IgD-negative memory B cell (primary cell): ENCODE measurements around the gene HMCN2. TPM values are rescaled to one million over a fixed set of nuclear protein-coding genes. Genes with fewer than 3 reads are reported as not detected.
"Not testable (repeated sequence)": the region's sequence is repeated elsewhere in the genome, so short reads cannot be mapped to it uniquely, and the experiment has no call there.

Experiments used
- H3K27ac Mint-ChIP-seq, 3 donors: one replicate each; pipeline ENCODE4 v1.8.0; 2020 to 2022; ENCODE audit warnings: mild to moderate bottlenecking in 3 of 3, mixed read lengths in 3 of 3, moderate library complexity in 1 of 3
- H3K27me3 Mint-ChIP-seq: one replicate; pipeline ENCODE4 v1.8.0; 2021; ENCODE audit warnings: mixed read lengths
- H3K36me3 Mint-ChIP-seq: one replicate; pipeline ENCODE4 v1.8.0; 2020; ENCODE audit warnings: mild to moderate bottlenecking, mixed read lengths
- H3K4me1 Mint-ChIP-seq, 3 donors: one replicate each; pipeline ENCODE4 v1.8.0; 2020 to 2022; ENCODE audit warnings: mixed read lengths in 3 of 3, mild to moderate bottlenecking in 1 of 3
- H3K4me3 Mint-ChIP-seq, 4 donors: one replicate each; pipeline ENCODE4 v1.8.0; 2020 to 2022; ENCODE audit warnings: mild to moderate bottlenecking in 4 of 4, mixed read lengths in 4 of 4, moderate library complexity in 3 of 4
- H3K9me3 Mint-ChIP-seq, 3 donors: one replicate each; pipeline ENCODE4 v1.8.0; 2020 to 2021; ENCODE audit warnings: mixed read lengths in 3 of 3, mild to moderate bottlenecking in 1 of 3
- polyA plus RNA-seq: library from polyadenylated mRNA; unstranded; fragments of 300-500 nt; fragmentation: Illumina TruSeq; gene quantifications from one replicate; pipeline ENCODE4 v1.2.3, GENCODE V29; 2021

The HMCN2 gene
- polyA plus RNA-seq, 1 donor from 2014 or later: not detected

DNA sequence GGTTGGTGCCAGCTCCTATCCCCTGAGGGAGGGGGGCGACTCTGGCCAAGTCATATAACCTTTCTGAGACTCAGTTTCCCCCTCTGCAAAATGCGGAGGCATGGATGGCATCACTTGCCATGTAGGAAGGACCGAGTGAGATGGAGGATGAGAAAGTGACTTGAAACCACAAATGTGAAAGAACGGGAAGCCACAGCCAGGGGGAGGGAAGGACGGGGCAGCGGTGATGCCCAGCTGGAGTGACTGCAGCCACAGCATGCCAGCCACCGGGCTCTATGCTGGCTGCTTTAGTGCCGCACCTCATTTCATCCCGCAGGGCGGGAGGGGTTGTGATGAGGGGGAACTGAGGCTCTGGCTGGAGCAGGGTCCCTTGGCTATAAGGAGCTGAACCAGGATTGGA is 74.5 kb downstream of the HMCN2 start:
- Mint-ChIP-seq H3K27me3 (peaks cover 9% of the 10 kb centered on the region), H3K36me3 (no peaks in the 10 kb centered on the region), H3K4me1 (no peaks in the 10 kb centered on the region), H3K27ac (no peak overlapping the region), H3K4me3 (no peak overlapping the region), H3K9me3 (peaks cover 0 to 2% (median 0%) of the 10 kb centered on the region in 3 donors)

DNA sequence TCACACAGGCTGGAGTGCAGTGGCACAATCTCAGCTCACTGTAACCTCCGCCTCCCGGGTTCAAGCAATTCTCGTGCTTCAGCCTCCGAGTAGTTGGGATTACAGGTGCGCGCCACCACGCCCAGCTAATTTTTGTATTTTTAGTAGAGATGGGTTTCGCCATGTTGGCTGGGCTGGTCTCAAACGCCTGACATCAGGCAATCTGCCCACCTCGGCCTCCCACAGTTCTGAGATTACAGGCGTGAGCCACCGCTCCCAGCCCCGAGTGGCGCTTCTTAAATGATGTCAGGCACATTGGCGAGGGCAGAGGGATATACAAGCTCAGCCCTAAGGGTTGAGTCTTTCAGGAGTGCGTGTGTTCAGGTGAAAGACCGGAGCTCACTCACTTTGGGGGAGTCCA is 75.0 kb downstream of the HMCN2 start:
- not testable (repeated sequence) for H3K27ac Mint-ChIP-seq, H3K27me3 Mint-ChIP-seq, H3K4me1 Mint-ChIP-seq, H3K9me3 Mint-ChIP-seq, H3K36me3 Mint-ChIP-seq, H3K4me3 Mint-ChIP-seq

DNA sequence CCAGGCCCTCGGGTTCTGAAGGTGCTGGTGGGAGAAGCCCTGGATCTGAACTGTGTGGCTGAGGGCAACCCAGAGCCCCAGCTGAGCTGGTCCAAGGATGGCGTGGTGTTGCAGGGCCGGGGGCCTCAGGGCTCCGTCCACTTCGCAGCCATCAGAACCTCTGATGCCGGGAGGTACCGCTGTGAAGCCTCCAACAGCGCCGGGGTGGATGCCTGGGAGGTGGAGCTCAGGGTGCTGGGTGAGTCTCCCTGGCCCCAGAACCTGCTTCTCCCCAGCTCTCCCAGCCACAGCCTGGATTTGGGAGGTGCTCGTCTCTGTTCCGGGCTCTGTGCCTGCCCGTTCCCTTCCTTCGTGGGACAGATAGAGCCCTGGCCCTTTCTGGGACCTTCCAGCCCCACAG is 75.6 kb downstream of the HMCN2 start:
- H3K27me3 Mint-ChIP-seq: peaks cover 3% of the 10 kb centered on the region
- no peaks in the 10 kb centered on the region for H3K4me1 Mint-ChIP-seq
- H3K9me3 Mint-ChIP-seq: no peaks in the 10 kb centered on the region
- no peak overlapping the region for H3K27ac Mint-ChIP-seq
- H3K36me3 Mint-ChIP-seq: no peaks in the 10 kb centered on the region
- no peak overlapping the region for H3K4me3 Mint-ChIP-seq

DNA sequence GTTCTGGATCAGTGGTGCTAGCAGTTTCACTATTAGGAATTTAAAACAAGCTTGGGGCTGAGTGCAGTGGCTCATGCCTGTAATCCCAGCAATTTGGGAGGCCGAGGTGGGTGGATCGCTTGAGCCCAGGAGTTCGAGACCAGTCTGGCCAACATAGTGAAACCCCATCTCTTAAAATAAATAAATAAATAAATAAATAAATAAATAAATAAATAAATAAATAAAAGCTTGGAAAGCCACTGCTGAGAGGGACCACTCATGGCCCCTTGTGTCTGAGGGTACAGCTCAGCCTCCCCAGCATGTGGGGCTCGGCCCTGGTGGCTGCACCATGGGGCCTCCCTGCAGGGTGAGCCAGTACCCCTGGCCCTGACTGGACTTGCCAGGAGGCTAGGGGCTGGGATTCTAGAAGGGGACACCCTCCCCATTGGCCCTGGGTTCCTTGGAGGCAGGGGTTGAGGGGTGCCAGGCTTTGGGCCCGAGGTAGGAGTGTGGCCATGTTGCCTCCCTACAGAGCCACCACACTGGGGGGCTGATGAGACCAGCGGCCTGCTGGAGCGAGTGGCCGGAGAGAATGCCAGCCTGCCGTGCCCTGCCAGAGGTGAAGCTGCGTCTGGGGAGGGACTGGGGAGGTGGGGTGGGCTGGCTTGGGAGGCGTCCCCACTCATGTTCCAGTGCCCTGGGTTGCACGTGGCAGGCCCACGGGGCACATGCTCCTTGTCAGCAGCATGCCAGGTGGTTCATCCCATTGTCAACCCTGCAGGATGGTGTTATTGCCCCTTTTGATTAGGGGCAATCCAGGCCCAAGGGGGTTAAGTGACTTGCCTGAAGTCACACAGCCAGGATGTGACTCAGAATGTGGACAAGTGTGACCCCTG is 76.5 kb downstream of the HMCN2 start:
- Mint-ChIP-seq H3K36me3 (no peaks in the 10 kb centered on the region), H3K27me3 (no peaks in the 10 kb centered on the region), H3K4me1 (no peaks in the 10 kb centered on the region), H3K27ac (no peak overlapping the region), H3K4me3 (no peak overlapping the region), H3K9me3 (no peaks in the 10 kb centered on the region)

DNA sequence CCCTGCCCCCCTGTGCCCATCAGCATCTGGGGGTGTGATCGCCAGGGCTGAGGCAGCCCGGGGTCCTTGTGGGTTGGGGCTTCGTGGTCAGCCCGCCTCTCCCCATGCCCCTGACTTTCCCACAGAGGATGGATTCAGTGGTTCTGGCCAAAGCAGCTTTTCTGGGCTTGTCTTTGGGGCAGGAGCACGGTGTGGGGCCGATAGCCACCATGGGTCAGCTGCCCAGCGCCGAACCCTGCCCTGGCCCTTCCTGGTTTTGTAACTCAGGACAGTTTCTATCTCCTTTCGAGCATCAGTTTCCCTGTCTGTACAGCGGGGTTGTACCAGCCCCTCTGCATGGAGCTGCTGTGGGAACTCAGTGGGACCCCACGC is 77.1 kb downstream of the HMCN2 start:
- Mint-ChIP-seq H3K27ac (no peak overlapping the region), H3K27me3 (no peaks in the 10 kb centered on the region), H3K36me3 (no peaks in the 10 kb centered on the region), H3K9me3 (no peaks in the 10 kb centered on the region), H3K4me3 (no peak overlapping the region), H3K4me1 (no peaks in the 10 kb centered on the region)

DNA sequence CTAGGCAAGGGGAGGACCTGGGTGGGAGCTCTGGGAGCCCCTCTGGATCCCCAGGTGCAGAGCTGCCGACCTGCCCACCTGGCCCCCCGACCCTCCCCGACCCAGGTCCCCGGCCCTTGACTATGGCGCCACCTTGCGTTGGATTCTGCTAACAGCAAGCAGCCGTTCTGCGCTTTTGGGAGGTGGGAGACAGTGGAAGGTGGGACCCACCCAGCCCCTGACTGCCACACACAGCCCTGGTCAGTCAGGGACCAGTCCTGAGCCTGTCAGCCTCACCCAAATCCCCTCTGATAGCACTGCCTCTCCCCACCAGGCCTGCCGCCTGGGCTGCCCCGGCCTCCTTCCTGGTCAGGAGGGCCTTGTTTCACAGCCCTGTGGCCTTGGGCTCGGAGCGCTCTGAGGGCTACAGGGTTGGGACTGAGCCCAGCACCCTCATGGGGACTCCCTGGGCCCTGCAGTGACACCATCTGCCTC is 77.9 kb downstream of the HMCN2 start:
- no peaks in the 10 kb centered on the region for H3K27me3 Mint-ChIP-seq
- no peaks in the 10 kb centered on the region for H3K4me1 Mint-ChIP-seq
- no peak overlapping the region for H3K4me3 Mint-ChIP-seq
- no peaks in the 10 kb centered on the region for H3K9me3 Mint-ChIP-seq
- H3K27ac Mint-ChIP-seq: no peak overlapping the region
- H3K36me3 Mint-ChIP-seq: no peaks in the 10 kb centered on the region

DNA sequence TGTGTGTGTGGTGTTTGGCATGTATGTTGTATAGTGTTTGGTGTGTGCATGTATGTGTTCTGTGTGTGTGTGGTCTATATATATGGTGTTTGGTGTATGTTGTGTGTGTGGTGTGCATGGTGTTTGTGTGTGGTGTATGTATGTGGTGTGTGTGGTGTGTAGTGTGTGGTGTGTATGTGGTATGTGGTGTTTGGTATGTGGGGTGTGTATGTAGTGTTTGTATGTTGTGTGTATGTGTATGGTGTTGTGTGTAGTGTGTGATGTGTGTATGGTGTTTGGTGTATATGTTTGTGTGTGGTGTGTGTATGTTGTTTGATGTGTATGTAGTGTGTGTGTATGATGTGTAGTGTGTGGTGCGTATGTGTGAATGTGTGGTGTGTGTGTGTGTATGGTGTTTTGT is 78.8 kb downstream of the HMCN2 start:
- no peaks in the 10 kb centered on the region for H3K27me3 Mint-ChIP-seq
- no peak overlapping the region for H3K4me3 Mint-ChIP-seq
- no peaks in the 10 kb centered on the region for H3K36me3 Mint-ChIP-seq
- H3K27ac Mint-ChIP-seq: no peak overlapping the region
- H3K4me1 Mint-ChIP-seq: no peaks in the 10 kb centered on the region
- no peaks in the 10 kb centered on the region for H3K9me3 Mint-ChIP-seq

DNA sequence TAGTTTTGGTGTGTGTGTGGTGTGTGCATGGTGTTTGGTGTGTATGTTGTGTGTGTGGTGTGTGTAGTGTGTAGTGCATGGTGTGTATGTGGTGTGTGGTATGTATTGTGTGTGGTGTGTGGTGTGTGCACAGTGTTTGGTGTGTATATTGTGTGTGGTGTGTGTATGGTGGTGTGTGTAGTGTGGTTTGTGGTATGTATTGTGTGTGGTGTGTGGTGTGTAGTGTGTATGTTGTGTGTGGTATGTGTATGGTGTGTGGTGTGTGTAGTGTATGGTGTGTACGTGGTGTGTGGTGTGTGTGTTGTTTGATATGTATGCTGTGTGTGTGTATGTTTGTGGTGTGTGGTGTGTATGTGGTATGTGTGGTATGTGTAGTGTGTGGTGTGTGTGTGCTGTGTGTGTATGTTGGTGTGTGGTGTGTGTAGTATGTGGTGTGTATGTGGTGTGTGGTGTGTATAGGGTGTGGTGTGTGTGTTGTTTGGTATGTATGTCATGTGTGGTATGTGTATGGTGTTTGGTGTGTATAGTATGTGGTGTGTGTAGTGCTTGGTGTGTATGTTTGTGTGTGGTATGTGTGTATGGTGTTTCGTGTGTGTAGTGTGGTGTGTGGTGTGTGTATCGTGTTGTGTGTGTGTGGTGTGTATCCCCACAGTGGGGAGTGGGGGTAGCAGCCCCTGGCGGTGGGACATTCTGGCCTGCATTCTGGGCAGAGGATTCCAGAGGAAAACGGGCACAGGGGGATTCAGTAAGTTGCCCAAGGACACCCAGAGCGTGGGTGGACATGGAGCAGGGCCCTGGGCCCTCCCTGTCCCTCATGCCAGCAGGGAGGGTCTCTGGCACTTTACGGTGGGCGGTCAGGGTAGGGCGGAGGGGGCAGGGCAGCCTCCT is 79.7 kb downstream of the HMCN2 start:
- H3K9me3 Mint-ChIP-seq: no peaks in the 10 kb centered on the region
- no peaks in the 10 kb centered on the region for H3K36me3 Mint-ChIP-seq
- H3K27me3 Mint-ChIP-seq: no peaks in the 10 kb centered on the region
- H3K4me1 Mint-ChIP-seq: no peaks in the 10 kb centered on the region
- H3K4me3 Mint-ChIP-seq: no peak overlapping the region
- no peak overlapping the region for H3K27ac Mint-ChIP-seq

DNA sequence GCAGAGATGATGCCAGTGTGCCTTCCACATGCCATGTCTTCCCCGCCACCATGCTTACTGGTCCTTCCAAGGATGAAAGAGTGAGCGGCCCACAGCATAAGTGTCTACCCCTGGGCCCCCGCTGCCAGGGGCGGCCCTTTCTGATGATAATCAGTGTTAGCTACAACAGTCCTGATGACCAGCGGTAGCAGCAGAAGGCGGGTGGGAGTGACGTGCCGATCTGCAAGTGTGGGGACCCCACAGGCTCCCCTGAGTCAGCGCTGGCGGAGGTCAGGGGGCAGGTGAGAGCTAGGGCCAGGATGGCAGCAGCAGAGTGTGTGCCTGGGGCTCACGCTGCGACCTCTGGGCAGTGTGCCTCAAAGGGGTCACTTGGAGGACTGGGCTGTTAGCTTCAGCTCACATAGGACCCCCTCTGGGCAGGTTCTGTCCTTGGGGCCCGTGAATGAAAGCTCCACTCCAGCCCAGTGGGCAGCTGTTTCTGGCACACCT is 80.4 kb downstream of the HMCN2 start:
- Mint-ChIP-seq H3K9me3 (no peaks in the 10 kb centered on the region), H3K4me3 (no peak overlapping the region), H3K36me3 (no peaks in the 10 kb centered on the region), H3K4me1 (no peaks in the 10 kb centered on the region), H3K27me3 (no peaks in the 10 kb centered on the region), H3K27ac (no peak overlapping the region)

DNA sequence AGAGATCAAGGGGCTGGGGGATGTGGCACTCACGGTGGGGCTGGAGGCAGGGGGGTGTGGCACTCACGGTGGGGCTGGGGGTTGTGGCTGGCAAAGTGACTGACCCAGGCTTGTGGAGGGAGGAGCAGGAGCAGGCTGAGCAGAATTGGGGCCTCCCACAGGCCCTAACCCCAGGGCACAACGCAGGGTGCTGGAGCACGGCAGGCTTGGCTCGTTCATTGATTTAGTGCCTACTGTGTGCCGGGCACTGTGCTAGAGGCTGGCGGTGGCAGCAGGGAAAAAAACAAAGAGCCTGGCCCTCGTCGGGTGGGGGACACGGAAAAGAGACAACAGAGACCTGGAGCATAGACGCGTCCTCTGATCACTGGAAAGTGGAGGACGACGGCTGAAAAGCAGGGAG is 80.9 kb downstream of the HMCN2 start:
- no peak overlapping the region for H3K27ac Mint-ChIP-seq
- no peaks in the 10 kb centered on the region for H3K36me3 Mint-ChIP-seq
- no peaks in the 10 kb centered on the region for H3K4me1 Mint-ChIP-seq
- H3K4me3 Mint-ChIP-seq: no peak overlapping the region
- no peaks in the 10 kb centered on the region for H3K27me3 Mint-ChIP-seq
- no peaks in the 10 kb centered on the region for H3K9me3 Mint-ChIP-seq

DNA sequence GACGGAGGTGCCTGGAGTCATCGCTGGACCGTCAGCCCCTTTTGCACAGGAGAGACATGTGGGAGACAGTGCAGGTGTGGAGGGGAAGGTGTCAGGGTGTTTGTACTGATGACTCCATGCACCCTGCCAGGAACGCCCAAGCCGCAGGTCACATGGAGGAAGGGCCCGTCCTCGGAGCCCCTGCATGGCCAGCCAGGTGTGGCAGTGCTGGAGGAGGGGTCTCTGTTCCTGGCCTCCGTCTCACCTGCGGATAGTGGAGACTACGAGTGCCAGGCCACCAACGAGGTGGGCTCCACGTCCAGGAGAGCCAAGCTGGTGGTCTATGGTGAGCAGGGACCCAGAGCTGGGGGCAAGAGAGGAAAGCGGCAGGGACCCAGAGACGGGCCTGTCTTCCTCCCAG is 81.5 kb downstream of the HMCN2 start:
- H3K4me3 Mint-ChIP-seq: no peak overlapping the region
- H3K27ac Mint-ChIP-seq: no peak overlapping the region
- peaks cover 3% of the 10 kb centered on the region in 3 donors for H3K4me1 Mint-ChIP-seq
- H3K36me3 Mint-ChIP-seq: no peaks in the 10 kb centered on the region
- H3K27me3 Mint-ChIP-seq: no peaks in the 10 kb centered on the region
- no peaks in the 10 kb centered on the region for H3K9me3 Mint-ChIP-seq

DNA sequence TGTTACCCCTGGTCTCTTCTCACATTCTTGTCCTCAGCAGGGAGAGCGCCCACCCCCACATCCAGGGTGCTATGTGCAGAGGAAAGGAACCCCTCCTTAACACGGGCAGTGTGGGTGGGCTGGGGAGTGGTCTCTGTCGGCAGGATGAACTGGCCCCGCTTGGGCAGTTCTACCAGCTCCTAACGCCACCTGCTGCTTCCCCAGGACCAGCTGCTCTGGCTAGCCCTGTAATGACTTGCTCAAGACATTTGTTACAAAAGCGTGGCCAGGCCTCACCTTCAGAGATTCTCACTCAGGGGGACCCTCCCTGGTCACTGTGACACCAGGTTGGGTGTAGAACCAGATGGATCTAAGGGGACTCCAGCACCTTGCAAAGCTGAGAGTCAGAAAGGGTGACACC is 82.4 kb downstream of the HMCN2 start:
- no peaks in the 10 kb centered on the region for H3K27me3 Mint-ChIP-seq
- H3K4me3 Mint-ChIP-seq: no peak overlapping the region
- peaks cover 2% of the 10 kb centered on the region for H3K36me3 Mint-ChIP-seq
- peaks cover 7 to 10% (median 8%) of the 10 kb centered on the region in 3 donors for H3K4me1 Mint-ChIP-seq
- no peak overlapping the region for H3K27ac Mint-ChIP-seq
- no peaks in the 10 kb centered on the region for H3K9me3 Mint-ChIP-seq

DNA sequence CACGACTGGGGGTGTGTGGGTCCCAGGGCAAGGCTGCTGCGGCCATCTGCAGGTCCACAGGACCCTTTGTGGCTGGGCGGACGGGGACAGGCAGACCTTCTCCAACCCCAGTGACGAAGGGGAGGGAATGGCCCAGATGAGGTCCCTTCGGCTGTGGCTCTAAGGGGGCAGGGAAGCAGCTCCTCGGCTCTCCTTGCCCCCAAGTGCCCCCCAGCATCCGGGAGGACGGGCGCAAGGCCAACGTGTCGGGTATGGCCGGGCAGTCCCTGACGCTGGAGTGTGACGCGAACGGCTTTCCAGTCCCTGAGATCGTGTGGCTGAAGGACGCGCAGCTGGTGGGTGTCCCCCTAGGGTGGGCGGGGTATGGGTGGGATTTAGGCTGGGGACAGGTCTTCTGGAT is 82.8 kb downstream of the HMCN2 start:
- Mint-ChIP-seq H3K4me1 (peaks cover 7 to 12% (median 8%) of the 10 kb centered on the region in 3 donors), H3K4me3 (no peak overlapping the region), H3K27ac (no peak overlapping the region), H3K36me3 (peaks cover 2% of the 10 kb centered on the region), H3K27me3 (no peaks in the 10 kb centered on the region), H3K9me3 (no peaks in the 10 kb centered on the region)

DNA sequence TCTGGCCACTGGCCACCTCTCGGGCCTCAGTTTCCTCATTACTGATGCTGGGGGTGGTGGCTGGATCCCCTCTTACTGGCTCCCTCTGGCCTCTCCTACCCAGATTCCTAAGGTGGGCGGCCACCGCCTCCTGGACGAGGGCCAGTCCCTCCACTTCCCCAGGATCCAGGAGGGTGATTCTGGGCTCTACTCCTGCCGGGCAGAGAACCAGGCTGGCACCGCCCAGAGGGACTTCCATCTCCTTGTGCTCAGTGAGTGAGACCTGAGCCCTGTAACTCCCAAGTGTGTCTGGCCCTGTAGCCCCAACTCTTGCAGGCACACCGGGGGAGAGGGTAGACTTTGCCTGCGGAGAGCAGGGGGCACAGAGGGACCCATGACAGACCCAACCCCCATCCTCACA is 83.3 kb downstream of the HMCN2 start:
- no peak overlapping the region for H3K27ac Mint-ChIP-seq
- no peaks in the 10 kb centered on the region for H3K27me3 Mint-ChIP-seq
- peaks cover 2% of the 10 kb centered on the region for H3K36me3 Mint-ChIP-seq
- H3K4me1 Mint-ChIP-seq: peaks cover 7 to 16% (median 8%) of the 10 kb centered on the region in 3 donors
- H3K4me3 Mint-ChIP-seq: no peak overlapping the region
- no peaks in the 10 kb centered on the region for H3K9me3 Mint-ChIP-seq

DNA sequence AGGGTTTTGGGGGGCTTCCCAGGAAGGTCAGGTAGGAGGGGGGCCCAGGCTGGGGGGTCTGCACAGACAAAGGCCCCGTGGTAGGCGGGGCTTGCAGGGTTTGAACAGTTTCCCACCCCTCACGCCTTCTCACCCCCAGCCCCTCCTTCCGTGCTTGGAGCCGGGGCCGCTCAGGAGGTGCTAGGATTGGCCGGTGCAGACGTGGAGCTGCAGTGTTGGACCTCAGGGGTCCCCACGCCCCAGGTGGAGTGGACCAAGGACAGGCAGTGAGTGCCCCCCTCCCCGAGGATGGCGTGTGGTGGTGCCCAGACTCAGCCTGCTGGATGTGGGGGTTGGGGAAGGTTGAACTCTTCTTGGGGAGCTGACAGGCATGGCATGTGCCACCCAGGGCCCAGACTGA is 83.8 kb downstream of the HMCN2 start:
- no peak overlapping the region for H3K27ac Mint-ChIP-seq
- no peaks in the 10 kb centered on the region for H3K27me3 Mint-ChIP-seq
- peak overlapping the region in 1 of 4 donors; percentile 22 for H3K4me3 Mint-ChIP-seq
- peaks cover 7 to 18% (median 8%) of the 10 kb centered on the region in 3 donors for H3K4me1 Mint-ChIP-seq
- H3K9me3 Mint-ChIP-seq: no peaks in the 10 kb centered on the region
- peaks cover 2% of the 10 kb centered on the region for H3K36me3 Mint-ChIP-seq
